ENCODE results near the gene NBR1.

- TF ChIP-seq POLR2A (IDR thresholded peaks at IDR 0.05) = no peak
- TF ChIP-seq EP300 (IDR thresholded peaks at IDR 0.05) = no peak
- TF ChIP-seq CTCF (IDR thresholded peaks at IDR 0.05) = no peak
Observed at GRCh38 chr17:43216762-43217613, 46.0 kb downstream of the NBR1 start.

Measured in sigmoid colon (tissue), 4 donors.